Activated CD8-positive, alpha-beta T cell treated with anti-CD3 and anti-CD28 coated beads for 36 hours (primary cell): Measurements from ENCODE around the gene FURIN. TPM values are rescaled to one million over a fixed set of nuclear protein-coding genes. Genes with fewer than 3 reads are reported as not detected.

ENCODE experiments used
- ATAC-seq: fragments of 200-7000 bp; cut with Tn5 transposase; one replicate; pipeline ENCODE4 v1.10.0; 2021; ENCODE audit warnings: mild to moderate bottlenecking, moderate library complexity
- CTCF ChIA-PET: fragments of 350-600 bp; sonication (Branson Sonifier 250); formaldehyde crosslinking; loops from one replicate; lab custom pipeline; 2021; ENCODE audit warnings: antibody characterized with exemption; lab: Charles Lee
- POLR2A ChIA-PET: fragments of 350-600 bp; sonication (Branson Sonifier 250); formaldehyde crosslinking; loops from one replicate; lab custom pipeline; 2021; ENCODE audit warnings: antibody characterized with exemption; lab: Charles Lee
- DNase-seq: peaks from one replicate; pipeline ENCODE4 v3.0.0-alpha.2; 2020
- H3K27ac Mint-ChIP-seq: one replicate; pipeline ENCODE4 v1.8.0; 2021; ENCODE audit warnings: mild to moderate bottlenecking, mixed read lengths
- H3K27me3 Mint-ChIP-seq: one replicate; pipeline ENCODE4 v1.8.0; 2021; ENCODE audit warnings: mixed read lengths
- H3K36me3 Mint-ChIP-seq: one replicate; pipeline ENCODE4 v1.8.0; 2021; ENCODE audit warnings: low read depth, mixed read lengths
- H3K4me1 Mint-ChIP-seq: one replicate; pipeline ENCODE4 v1.8.0; 2021; ENCODE audit warnings: low read depth, mixed read lengths
- H3K4me3 Mint-ChIP-seq: one replicate; pipeline ENCODE4 v1.8.0; 2021; ENCODE audit warnings: mild to moderate bottlenecking, moderate library complexity, mixed read lengths
- H3K9me3 Mint-ChIP-seq: one replicate; pipeline ENCODE4 v1.8.0; 2021; ENCODE audit warnings: mixed read lengths
- intact Hi-C: fragments of 100-400 bp; cut with micrococcal nuclease; formaldehyde crosslinking; loops from one replicate; pipeline ENCODE4 v1.10.0; 2022
- total RNA-seq, 2 experiments: library from RNA; stranded (reverse); gene quantifications; one replicate each; pipeline ENCODE4 v1.2.3, GENCODE V29; 2021
- TF ChIP-seq, protein P1 (sequence below): fragments of 200-600 bp; IDR thresholded peaks from one replicate; pipeline ENCODE4 v1.8.0; 2022; ENCODE audit warnings: antibody characterized with exemption, mild to moderate bottlenecking

The FURIN gene
- total RNA-seq, result 100 to 1,000 TPM; 111 to 117 TPM

DNA sequence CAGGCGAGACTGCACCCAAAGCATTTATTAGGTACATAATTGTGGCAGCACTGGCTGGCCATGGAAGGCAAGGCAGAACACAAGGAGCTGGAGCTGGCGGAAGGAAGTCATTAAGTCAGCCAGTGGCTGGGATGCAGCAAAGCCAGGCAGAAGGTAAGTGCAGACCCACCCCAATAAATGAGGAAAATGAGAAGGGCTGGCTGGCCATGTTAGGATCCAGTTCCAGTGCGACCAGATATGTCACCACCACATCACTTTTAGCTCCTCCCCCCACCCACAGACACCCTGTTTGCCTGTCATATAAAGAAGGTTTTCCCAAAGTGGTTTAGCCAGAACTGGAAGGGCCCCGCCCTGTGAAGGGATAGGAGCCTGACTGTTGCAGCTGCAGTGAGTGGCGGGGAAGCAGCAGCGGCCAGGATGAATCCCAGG, at the start of gene FURIN:
Gene FURIN (plus strand): TSS at position 328 of the 429 bp plus-strand sequence. CDS start 7,153 bp downstream, outside the sequence.
- peak within 1 kb of the TSS; percentile 94 for H3K27ac Mint-ChIP-seq
- POLR2A ChIA-PET, result interaction anchor here (1.6 to 1.7 kb wide), 2 partner anchors 10 to 16 kb away, joined by 4 to 5 read pairs; no protein-coding TSS in a partner anchor
- DNase-seq, result no peak
- intact Hi-C loops, result no loop called here
- no peak for ATAC-seq
- peak within 1 kb of the TSS; percentile 90 for H3K4me3 Mint-ChIP-seq
- TF ChIP-seq, protein P1, sequence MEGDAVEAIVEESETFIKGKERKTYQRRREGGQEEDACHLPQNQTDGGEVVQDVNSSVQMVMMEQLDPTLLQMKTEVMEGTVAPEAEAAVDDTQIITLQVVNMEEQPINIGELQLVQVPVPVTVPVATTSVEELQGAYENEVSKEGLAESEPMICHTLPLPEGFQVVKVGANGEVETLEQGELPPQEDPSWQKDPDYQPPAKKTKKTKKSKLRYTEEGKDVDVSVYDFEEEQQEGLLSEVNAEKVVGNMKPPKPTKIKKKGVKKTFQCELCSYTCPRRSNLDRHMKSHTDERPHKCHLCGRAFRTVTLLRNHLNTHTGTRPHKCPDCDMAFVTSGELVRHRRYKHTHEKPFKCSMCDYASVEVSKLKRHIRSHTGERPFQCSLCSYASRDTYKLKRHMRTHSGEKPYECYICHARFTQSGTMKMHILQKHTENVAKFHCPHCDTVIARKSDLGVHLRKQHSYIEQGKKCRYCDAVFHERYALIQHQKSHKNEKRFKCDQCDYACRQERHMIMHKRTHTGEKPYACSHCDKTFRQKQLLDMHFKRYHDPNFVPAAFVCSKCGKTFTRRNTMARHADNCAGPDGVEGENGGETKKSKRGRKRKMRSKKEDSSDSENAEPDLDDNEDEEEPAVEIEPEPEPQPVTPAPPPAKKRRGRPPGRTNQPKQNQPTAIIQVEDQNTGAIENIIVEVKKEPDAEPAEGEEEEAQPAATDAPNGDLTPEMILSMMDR, result no peak
- H3K27me3 Mint-ChIP-seq, result peaks cover 1% of the 10 kb centered on the region
- CTCF ChIA-PET, result interaction anchor here (1.6 kb wide), 2 partner anchors 18 to 64 kb away, joined by 6 read pairs; partner anchors contain the start of gene HDDC3
- H3K4me1 Mint-ChIP-seq, result peaks cover 47% of the 10 kb centered on the region
- H3K9me3 Mint-ChIP-seq, result no peaks in the 10 kb centered on the region
- H3K36me3 Mint-ChIP-seq, result peaks cover 16% of the 10 kb centered on the region

DNA sequence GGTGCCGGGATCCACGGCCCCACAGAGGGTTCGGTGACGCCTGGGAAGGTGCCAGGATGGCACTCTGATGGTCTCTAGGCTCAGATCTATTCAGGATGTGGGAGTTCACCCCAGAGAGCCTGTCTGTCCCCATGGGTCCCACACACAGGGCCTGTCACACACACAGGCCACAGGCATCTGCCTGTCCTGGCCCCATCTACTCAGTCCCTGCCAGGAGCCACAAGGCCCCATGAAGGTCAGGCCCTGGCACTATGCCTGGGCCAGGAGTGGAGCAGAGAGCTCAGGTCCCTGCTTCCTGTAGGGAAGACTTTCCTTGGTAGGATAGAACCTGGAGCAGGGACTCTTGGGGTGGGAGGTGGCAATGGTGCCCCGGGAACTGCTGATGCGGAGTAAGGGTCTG, 49.0 kb upstream of the FURIN start:
- H3K4me3 Mint-ChIP-seq, result no peak overlapping the region
- TF ChIP-seq, protein P1, result no peak
- DNase-seq (no peak), ATAC-seq (peak; percentile 14)
- H3K27ac Mint-ChIP-seq, result peak overlapping the region; percentile 61
- H3K27me3 Mint-ChIP-seq, result no peaks in the 10 kb centered on the region
- intact Hi-C loops, result loop anchor here (5.0 kb wide), 1 partner anchor 53 kb away; no protein-coding TSS in a partner anchor
- CTCF ChIA-PET, result interaction anchor here (2.0 to 3.6 kb wide), 2 partner anchors 19 to 66 kb away, joined by 10 to 28 read pairs; partner anchors contain the start of gene FES
- POLR2A ChIA-PET, result no interaction called here
- H3K4me1 Mint-ChIP-seq, result peaks cover 45% of the 10 kb centered on the region
- peaks cover 12% of the 10 kb centered on the region for H3K36me3 Mint-ChIP-seq
- no peaks in the 10 kb centered on the region for H3K9me3 Mint-ChIP-seq

DNA sequence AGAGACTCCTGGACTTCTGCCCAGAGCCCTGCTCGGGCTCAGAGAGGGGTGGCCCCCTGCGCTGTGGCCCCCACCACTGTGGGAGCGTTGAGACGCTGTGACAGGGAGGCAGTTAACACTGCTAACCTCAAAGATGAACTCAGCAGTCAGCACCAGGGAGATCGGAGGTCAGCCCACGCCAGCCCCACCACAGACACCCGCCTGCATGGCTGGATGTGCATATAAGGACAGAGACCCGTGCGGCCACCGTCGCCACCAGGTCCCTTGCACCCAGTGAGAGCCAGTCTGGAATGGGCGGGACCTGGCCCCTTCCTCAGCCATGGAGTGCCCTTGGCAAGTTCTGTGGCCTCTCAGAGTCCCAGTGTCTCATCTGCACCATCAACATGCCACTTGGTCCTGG, 48.5 kb upstream of the FURIN start:
- TF ChIP-seq, protein P1, result no peak
- Mint-ChIP-seq H3K27ac (peak overlapping the region; percentile 61), H3K9me3 (no peaks in the 10 kb centered on the region), H3K4me1 (peaks cover 40% of the 10 kb centered on the region), H3K4me3 (no peak overlapping the region), H3K36me3 (peaks cover 9% of the 10 kb centered on the region), H3K27me3 (no peaks in the 10 kb centered on the region)
- CTCF ChIA-PET, result interaction anchor here (2.2 to 3.6 kb wide), 2 partner anchors 66 to 113 kb away, joined by 5 to 28 read pairs; partner anchors contain the start of genes FES and HDDC3
- POLR2A ChIA-PET, result no interaction called here
- ATAC-seq, result peak; percentile 40
- intact Hi-C loops, result loop anchor here (5.0 kb wide), 1 partner anchor 52 kb away; no protein-coding TSS in a partner anchor
- peak; percentile 49 for DNase-seq

DNA sequence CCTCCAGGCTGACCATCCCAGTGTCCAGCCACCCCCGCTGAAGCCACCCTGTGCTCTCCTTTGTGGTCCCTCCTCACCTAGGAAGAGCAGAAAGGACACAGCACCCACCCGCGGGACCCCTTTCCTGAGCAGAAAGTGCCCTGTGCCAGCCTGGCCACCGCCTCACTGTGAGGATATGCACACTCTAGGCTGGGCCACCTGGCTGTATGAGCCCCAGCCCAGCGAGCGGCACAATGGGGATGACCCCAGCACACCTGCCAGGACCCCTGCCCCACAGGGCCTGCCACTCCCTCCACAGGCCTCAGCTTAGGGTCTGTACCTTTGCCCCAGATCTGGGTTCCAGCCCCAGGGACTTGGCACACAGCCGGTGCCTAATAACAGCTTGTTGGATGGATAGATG, 47.9 kb upstream of the FURIN start:
- CTCF ChIA-PET, result interaction anchor here (2.2 kb wide), 1 partner anchor 112 kb away, joined by 5 read pairs; the partner anchor contains the start of gene HDDC3
- Mint-ChIP-seq H3K27me3 (no peaks in the 10 kb centered on the region), H3K4me1 (peaks cover 34% of the 10 kb centered on the region), H3K36me3 (peaks cover 4% of the 10 kb centered on the region), H3K9me3 (no peaks in the 10 kb centered on the region), H3K4me3 (no peak overlapping the region), H3K27ac (no peak overlapping the region)
- ATAC-seq (no peak), DNase-seq (no peak)
- TF ChIP-seq, protein P1, result no peak
- POLR2A ChIA-PET, result no interaction called here
- intact Hi-C loops, result no loop called here
